ENCODE measurements around the gene CCM2.
A peak's percentile ranks its signal among the peaks of the same experiment; 100 is the strongest.

The CCM2 gene

DNA sequence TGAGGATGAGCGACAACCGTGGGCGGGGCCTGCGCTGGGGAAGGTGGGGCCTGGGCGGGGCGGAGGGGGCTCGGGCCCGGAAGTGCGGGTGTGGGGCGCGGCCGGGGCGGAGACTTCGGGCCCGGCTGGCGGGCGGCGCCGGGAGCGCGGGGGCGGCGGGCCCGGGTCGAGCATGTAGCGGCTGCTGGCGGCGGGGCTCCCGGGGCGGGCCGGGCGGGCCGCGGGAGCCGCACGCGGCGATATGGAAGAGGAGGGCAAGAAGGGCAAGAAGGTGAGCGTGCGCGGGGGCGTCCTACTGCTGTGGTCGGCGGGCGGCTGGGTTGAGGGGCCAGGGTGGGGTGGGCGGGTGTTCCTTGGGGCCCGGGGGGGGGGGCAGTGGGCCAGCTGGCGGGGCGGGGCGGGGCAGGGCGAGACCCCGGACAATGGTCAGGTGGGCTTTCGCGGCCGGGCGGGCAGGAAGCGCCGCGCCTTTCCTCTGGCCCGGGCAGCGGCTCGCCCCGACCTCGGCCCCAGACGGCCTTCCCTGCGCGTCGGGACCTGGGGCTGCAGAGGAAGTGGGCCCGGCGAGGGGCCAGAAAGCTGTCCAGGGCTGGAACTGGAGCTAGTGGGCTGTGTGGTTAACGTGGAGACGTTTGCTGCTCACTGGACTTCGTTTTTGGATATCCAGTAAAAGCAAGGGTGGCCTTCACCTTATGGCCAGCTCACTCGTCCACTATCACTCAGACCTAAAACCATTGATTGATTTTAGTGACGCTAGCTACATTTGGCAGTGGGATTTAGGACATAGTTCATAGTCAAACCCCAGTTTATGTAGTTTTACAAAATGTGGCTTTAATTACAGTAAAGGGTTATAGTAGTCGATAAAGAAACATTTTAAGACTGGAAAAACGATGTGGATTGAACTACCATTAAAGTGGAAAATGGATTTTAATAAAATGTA lies at the start of gene CCM2:
CCM2 (plus strand) TSS at position 109 of the 940 bp plus-strand sequence; CDS start at position 242, 133 bp downstream.
- peak within 1 kb of the TSS; percentile 87 for H3K27ac ChIP-seq
- peak; percentile 71 for TF ChIP-seq ZFX (IDR thresholded peaks at IDR 0.05)
- no peak for TF ChIP-seq CTCF (conservative IDR thresholded peaks at IDR 0.05)

GRCh38 chr7:44953156-44953555 lies 46.8 kb upstream of the CCM2 start:
- TF ChIP-seq ZFX (IDR thresholded peaks at IDR 0.05) = no peak
- TF ChIP-seq CTCF (conservative IDR thresholded peaks at IDR 0.05) = no peak
- H3K27ac ChIP-seq = no peak overlapping the region

- H3K27ac ChIP-seq = no peak overlapping the region
- TF ChIP-seq ZFX (IDR thresholded peaks at IDR 0.05) = no peak
- no peak for TF ChIP-seq CTCF (conservative IDR thresholded peaks at IDR 0.05)
These were observed 44.3 kb upstream of the CCM2 start for GRCh38 chr7:44955733-44956132.

- TF ChIP-seq CTCF (conservative IDR thresholded peaks at IDR 0.05) (no peak), ZFX (IDR thresholded peaks at IDR 0.05) (no peak)
- no peak overlapping the region for H3K27ac ChIP-seq
These were observed 43.7 kb upstream of the CCM2 start for GRCh38 chr7:44956157-44956766.

DNA sequence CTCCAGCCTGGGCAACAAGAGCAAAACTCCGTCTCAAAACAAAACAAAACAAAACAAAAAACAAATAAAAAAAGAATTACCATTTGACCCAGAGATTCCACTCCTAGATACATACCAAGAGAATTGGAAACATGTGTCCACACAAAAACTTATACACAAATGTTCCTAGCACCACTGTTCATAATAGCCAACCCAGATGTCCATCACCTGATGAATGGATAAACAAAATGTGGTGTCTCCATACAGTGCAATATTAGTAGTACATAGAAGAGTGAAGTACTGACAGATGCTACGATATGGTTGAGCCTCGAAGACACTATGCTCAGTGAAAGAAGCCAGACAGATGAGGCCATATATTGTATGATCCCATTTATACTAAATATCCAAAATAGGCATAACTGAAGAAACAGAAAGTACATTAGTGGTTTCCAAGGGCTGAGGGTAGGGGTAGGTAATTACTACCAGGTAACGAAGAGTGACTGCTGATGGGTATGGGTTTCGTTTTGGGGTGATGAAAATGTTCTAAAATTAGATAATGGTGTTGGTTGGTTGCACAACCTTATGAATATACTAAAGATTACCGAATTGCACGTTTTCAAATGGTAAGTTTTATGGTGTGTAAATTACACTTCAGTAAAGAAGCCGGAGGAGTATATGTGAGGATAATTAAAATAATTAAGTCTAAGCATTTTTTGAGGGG lies 41.2 kb upstream of the CCM2 start:
- no peak for TF ChIP-seq CTCF (conservative IDR thresholded peaks at IDR 0.05)
- TF ChIP-seq ZFX (IDR thresholded peaks at IDR 0.05) = no peak
- no peak overlapping the region for H3K27ac ChIP-seq

GRCh38 chr7:44959433-44959951 lies 40.5 kb upstream of the CCM2 start:
- TF ChIP-seq ZFX (IDR thresholded peaks at IDR 0.05) = no peak
- no peak for TF ChIP-seq CTCF (conservative IDR thresholded peaks at IDR 0.05)
- no peak overlapping the region for H3K27ac ChIP-seq
